HG03432 (cell line): ENCODE measurements around the gene KLF9.
"Not testable (repeated sequence)": the region's sequence is repeated elsewhere in the genome, so short reads cannot be mapped to it uniquely, and the experiment has no call there.

ENCODE experiments used
- ATAC-seq: cut with Tn5 transposase; IDR thresholded peaks from one replicate; pipeline ENCODE4 v1.9.1; 2021; ENCODE audit warnings: mild to moderate bottlenecking, moderate library complexity; ENCODE audit not compliant: unreplicated experiment

KLF9 gene

DNA sequence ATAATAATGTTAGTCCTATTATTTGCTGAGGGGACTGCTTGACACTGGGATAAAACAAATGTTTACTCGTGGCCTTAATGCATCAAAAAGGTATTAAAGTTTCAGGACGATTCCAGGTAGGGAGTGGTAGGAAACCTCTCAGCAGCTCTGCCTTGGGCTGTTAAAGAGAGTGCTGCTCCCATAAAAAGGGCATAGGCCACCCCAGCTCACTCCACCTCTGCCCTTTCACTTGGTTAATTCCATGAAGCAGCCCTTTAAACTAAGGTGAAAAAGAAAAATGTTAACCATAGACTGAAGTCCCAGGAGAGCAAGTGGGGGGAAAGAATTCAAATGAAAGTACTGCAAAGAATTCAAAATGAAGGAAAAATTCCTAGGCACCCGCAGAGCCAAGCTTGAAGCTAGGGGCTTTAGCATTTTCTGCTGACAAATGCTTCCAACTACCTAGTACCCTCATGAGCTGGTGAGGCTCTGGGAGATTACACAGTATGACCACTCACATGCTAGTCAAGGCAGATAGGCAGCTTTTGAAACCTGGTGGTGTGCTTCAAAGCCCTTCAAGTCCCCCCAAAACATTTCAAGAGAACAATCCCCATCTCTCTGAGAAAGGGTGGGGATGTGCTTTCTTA, 8.5 kb downstream of the KLF9 start:
- ATAC-seq: peak; percentile 30

GRCh38 chr9:70404261-70404660, 10.2 kb downstream of the KLF9 start:
- ATAC-seq: no peak

DNA sequence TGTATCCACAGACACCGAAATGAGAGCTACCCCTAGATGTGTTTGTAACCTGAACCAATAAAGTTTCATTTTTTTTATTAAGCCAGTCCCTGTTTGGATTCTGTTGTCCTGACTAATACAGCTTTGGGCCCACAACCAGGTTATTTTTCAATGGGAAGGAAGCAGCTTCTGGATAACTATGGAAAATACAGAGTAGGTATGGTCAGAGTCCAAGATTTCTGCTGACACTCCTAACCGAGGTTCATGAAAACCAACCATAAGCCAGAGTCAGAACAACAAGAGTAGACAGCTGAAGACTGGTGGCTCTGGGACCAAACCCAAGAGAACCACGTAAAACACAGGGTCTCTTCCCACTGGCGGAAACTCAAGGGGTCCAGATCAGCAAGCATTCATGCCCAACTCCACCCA, 10.8 kb downstream of the KLF9 start:
- no peak for ATAC-seq

GRCh38 chr9:70403166-70403565, 11.3 kb downstream of the KLF9 start:
- ATAC-seq: no peak

DNA sequence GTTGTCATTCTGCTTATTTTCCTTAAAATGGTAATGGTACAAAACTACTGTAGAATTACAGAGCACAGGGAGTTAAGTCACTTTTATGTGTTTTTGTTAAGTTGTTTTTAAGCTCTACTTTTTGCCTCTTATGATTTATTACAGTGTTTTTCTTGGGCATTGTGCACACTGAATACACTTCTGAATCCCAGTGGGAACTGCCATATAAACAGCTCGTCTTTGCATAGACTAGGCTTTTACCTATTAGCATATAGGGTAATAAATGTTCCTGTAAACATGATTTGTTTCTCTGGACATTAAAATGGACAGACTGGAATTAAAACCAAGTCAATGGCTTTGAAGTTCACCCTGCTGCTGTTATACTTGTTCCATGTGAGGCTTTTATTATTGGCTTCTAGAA, 12.2 kb downstream of the KLF9 start:
- no peak for ATAC-seq

DNA sequence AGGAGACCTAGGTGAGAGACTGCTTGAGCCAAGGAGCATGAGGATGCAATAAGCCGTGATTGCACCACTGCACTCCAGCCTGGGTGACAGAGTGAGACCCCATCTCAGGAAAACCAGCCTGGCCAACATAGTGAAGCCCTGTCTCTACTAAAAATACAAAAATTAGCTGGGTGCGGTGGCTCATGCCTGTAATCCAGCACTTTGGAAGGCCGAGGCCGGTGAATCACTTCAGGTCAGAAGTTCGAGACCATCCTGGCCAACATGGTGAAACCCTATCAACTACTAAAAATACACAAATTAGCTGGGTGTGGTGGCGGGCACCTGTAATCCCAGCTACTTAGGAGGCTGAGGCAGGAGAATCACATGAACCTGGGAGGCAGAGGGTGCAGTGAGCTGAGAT, 13.2 kb downstream of the KLF9 start:
- ATAC-seq: not testable (repeated sequence)

DNA sequence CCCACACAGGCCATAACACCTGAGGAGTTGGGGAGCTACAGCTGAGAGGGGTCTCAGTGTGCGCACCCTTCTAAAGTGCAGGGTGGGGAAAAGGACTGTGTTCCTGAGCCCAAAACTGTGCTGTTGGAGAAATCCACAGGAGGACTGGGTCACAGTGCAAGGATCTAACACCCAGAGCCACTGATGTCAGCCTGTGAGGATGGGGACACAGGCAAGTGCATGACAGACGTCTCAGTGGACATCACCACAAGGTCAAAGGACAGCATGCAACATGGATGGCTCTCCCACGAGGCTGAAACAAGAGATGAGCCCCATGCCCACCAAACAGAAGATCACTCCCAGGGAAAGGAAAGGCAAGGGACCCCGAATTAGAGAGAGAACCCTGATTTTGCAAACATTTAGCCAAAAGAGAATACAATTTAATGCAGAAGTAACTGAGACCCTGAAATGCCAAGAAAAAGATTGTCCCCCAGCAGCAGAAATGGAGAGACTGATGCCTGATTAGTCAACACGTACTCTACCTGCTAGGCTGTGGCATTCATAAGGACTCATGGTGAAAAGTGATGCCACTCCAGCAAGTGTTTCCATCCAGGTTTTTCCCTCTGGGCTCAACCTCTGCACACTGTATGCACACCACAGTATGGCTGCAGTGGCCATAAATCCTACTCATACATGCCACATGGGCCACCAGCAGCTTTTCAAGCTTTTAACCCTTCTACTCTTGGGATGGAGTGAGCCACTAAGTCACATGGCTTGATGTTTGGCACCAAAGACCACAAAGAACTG, 14.2 kb downstream of the KLF9 start:
- no peak for ATAC-seq

- no peak for ATAC-seq
Observed at GRCh38 chr9:70399141-70399540, 15.3 kb downstream of the KLF9 start.

- peak; percentile 99 for ATAC-seq
Observed at GRCh38 chr9:70398145-70398556, 16.3 kb downstream of the KLF9 start.

DNA sequence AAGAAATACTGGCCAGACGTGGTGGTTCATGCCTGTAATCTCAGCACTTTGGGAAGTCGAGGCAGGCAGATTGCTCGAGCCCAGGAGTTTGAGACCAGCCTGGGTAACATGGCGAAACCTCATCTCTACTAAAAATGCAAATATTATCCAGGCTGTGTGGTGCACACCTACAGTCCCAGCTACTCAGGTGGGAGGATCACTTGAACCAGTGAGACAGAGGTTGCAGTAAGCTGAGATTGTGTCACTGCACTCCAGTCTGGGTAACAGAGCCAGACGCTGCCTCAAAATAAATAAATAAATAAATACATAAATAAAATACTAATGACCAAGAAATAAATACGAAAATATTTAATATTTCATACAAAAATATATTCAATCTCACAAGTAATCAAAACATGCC, 18.8 kb downstream of the KLF9 start:
- ATAC-seq: no peak

DNA sequence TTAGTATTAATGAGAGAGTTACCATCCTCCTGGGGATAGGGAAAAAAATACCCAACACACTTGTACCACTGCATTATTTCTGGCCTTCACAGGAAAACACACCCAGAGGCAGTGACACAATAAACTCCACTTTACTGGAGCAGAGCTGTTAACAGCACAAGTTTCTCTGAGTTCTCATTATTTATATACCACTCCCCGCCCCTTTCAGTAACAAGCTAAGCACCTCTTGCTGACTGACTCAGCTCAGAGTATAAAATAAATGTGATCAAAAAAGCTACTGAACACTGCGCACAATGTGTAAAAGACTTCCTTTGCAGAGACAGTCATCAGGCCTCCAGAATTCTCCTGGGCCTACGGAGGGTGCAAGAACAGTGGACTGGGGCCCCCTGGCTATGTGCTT, 21.6 kb downstream of the KLF9 start:
- ATAC-seq: no peak

GRCh38 chr9:70392189-70392588, 22.3 kb downstream of the KLF9 start:
- ATAC-seq: peak; percentile 60

DNA sequence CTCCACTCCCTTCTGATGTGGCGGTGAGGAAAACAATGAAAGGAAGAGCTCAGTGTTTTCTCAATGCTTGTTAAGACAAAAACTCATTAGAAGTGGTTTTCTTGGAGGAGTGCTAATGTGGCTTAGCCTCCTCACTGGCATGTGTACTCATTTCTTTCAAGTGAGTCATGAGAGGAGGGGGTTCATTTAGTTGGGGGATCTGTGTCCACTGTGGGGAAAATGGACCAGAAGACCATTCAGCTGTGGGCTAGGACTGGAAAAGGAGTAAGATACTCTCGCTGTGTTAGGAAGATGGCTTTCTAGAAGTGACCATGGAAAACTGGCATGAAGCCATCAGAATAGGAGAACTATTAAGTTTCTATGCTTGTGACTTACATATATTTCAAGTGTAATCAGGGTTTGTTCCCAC, 23.5 kb downstream of the KLF9 start:
- ATAC-seq: no peak

DNA sequence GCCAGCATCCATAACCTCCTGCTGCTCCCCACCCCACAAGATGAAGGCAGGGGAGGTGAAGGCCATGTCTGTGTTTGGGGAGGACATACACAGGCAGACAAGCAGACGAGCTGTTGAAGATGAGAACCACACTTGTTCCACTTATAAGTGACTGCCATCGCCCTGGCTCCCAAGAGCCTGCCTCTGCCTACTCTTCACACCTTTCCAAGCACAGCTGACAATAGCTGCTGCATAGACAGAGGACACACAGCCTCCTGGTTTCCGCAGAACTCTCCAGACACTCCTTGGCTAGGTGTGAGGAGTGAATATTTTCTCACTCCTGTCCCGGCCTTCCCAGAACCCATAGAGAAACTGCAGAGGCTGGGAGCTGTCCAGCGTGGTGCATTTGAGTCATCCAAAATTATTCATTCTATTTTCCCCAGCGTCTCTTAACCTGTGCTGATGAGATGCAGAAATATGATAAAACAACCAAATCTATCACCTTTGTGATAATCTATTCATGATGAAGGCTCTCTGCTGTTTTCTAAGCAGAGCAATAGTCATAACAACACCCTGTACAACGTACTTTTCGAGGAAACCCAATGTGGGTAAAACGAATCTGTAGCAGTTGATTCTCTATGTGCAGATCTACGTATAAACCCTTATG, 24.7 kb downstream of the KLF9 start:
- no peak for ATAC-seq

DNA sequence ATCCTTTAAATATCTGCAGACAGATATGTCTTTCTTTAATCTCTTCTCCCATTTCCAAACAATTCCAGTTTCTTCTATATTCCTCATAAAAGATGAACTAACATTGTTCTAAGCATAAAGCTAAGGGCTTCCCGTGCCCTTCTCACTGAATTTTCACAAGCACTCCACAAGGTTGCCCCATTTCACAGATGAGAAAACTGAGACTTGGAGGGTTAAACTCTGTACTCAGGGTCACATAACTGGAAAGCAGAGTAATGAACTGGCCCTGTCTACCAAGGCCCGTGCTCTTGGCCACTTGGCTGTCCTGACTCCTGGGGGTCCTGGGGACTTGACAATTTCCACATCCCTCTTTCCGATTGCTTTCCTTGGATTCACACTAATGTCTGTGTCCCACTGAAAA, 25.3 kb downstream of the KLF9 start:
- ATAC-seq: no peak

DNA sequence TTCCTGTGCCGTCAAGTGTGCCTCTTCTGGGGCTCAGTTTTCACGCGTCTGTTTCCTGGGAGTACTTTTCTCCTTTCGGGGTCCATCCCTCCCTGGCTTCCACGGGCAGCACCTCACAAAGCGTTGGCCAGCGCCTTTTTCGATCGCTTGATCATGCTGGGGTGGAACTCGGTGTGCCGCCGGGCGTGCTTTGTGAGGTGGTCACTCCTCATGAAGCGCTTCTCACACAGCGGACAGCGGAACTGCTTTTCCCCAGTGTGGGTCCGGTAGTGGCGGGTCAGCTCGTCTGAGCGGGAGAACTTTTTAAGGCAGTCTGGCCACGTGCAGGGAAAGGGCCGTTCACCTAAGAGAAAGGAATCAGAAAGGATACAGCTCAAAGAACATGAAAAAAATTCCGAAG, 26.8 kb downstream of the KLF9 start:
- ATAC-seq: no peak

GRCh38 chr9:70385426-70385825, 29.0 kb downstream of the KLF9 start:
- ATAC-seq: no peak

GRCh38 chr9:70382709-70383605, 31.5 kb downstream of the KLF9 start:
- no peak for ATAC-seq

DNA sequence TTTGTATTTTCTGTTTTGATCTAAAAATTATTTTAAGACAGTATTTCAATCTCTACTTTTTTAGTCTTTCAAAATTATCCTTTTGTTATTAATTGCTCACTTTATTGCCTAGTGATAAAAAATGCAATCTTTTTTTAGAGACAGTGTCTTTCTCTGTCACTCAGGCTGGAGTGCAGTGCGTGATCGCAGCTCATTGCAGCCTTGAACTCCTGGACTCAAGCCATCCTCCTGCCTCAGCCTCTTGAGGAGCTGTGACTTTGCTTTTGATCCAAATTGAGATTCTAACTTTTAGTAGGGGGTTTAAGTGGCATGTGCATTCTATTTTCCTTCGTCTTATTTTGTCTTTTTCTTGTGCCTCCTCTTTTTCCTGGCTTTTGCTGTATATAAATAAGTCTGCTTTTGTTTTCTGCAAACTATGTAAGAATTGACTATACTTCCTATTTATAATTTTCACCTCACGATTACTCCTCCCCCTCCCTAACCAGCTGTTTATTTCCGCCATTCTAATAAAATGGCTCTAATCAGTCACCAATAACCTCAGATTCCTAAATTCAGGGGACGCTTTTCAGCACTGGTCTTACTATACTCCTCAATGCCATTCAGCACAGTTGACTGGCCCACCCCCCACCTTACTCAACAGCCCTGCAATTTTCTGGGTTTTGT, 32.3 kb downstream of the KLF9 start:
- ATAC-seq: no peak

- ATAC-seq: no peak
Observed at GRCh38 chr9:70374962-70375618, 39.4 kb downstream of the KLF9 start.
